NCI-H2196 (cell line): ENCODE measurements around the gene HLA-DOB.
"Not testable (repeated sequence)": the region's sequence is repeated elsewhere in the genome, so short reads cannot be mapped to it uniquely, and the experiment has no call there.

Experiments
- DNase-seq: peaks from one replicate; lab custom pipeline; 2025; ENCODE audit not compliant: unreplicated experiment; lab: John Stamatoyannopoulos, UW

Gene HLA-DOB

GRCh38 chr6:32815115-32815514 is 1.7 kb downstream of the HLA-DOB start:
- DNase-seq, result no peak

GRCh38 chr6:32814145-32814544 is 2.7 kb downstream of the HLA-DOB start:
- DNase-seq, result no peak

- no peak for DNase-seq
These were observed 7.6 kb downstream of the HLA-DOB start for GRCh38 chr6:32809171-32809570.

- no peak for DNase-seq
These were observed 9.7 kb downstream of the HLA-DOB start for GRCh38 chr6:32807020-32807580.

- not testable (repeated sequence) for DNase-seq
These were observed 11.4 kb downstream of the HLA-DOB start for GRCh38 chr6:32805404-32805803.

GRCh38 chr6:32803416-32803815 is 13.4 kb downstream of the HLA-DOB start:
- no peak for DNase-seq

GRCh38 chr6:32799740-32800139 is 17.1 kb downstream of the HLA-DOB start:
- DNase-seq, result no peak

GRCh38 chr6:32799168-32799567 is 17.6 kb downstream of the HLA-DOB start:
- DNase-seq, result no peak

GRCh38 chr6:32796848-32797776 is 19.7 kb downstream of the HLA-DOB start:
- DNase-seq, result peak; percentile 63

GRCh38 chr6:32794510-32794909 is 22.3 kb downstream of the HLA-DOB start:
- DNase-seq, result no peak

- no peak for DNase-seq
These were observed 23.8 kb downstream of the HLA-DOB start for GRCh38 chr6:32792901-32793435.

GRCh38 chr6:32790306-32790705 is 26.5 kb downstream of the HLA-DOB start:
- no peak for DNase-seq

GRCh38 chr6:32785781-32786533 is 30.8 kb downstream of the HLA-DOB start:
- DNase-seq, result peak; percentile 59

GRCh38 chr6:32782923-32783322 is 33.9 kb downstream of the HLA-DOB start:
- DNase-seq, result not testable (repeated sequence)

- no peak for DNase-seq
These were observed 37.8 kb downstream of the HLA-DOB start for GRCh38 chr6:32779036-32779435.

GRCh38 chr6:32775071-32775470 is 41.7 kb downstream of the HLA-DOB start:
- no peak for DNase-seq

GRCh38 chr6:32774426-32774825 is 42.4 kb downstream of the HLA-DOB start:
- no peak for DNase-seq

- no peak for DNase-seq
These were observed 44.1 kb downstream of the HLA-DOB start for GRCh38 chr6:32772656-32773055.

- no peak for DNase-seq
These were observed 52.8 kb downstream of the HLA-DOB start for GRCh38 chr6:32764048-32764447.

- DNase-seq, result no peak
These were observed 53.4 kb downstream of the HLA-DOB start, which contains the start of gene HLA-DQB2 for GRCh38 chr6:32763421-32763820. Gene HLA-DQB2 (minus strand): TSS chr6:32763532. CDS start chr6:32763470, 62 bp downstream.
